GM12873 (cell line): ENCODE measurements around the gene MYO5A.

Experiments used
- CTCF ChIP-seq: IDR thresholded peaks from 2 replicates; pipeline ENCODE4 v1.5.1; 2012; ENCODE audit warnings: low read depth, mild to moderate bottlenecking, moderate library complexity, low read length, control low read depth; ENCODE audit not compliant: insufficient read depth; ENCODE audit errors: missing control alignments

The MYO5A gene

GRCh38 chr15:52284164-52284563, 244.5 kb downstream of the MYO5A start:
- no peak for TF ChIP-seq CTCF

- no peak for TF ChIP-seq CTCF
Observed at GRCh38 chr15:52283281-52283680, 245.4 kb downstream of the MYO5A start.

GRCh38 chr15:52282418-52282817, 246.3 kb downstream of the MYO5A start:
- TF ChIP-seq CTCF, result no peak

- TF ChIP-seq CTCF, result no peak
Observed at GRCh38 chr15:52281085-52282035, 247.3 kb downstream of the MYO5A start.

GRCh38 chr15:52280326-52281084, 248.2 kb downstream of the MYO5A start:
- TF ChIP-seq CTCF, result no peak

GRCh38 chr15:52278636-52279367, 249.9 kb downstream of the MYO5A start:
- no peak for TF ChIP-seq CTCF
